Caco-2 (cell line): ENCODE measurements around the gene DRP2. TPM values are rescaled to one million over a fixed set of nuclear protein-coding genes. Genes with fewer than 3 reads are reported as not detected.

Experiments used
- BruUV-seq: library from RNA; stranded (reverse); fragments of 400-500 nt; replicated peaks from 2 replicates; lab custom pipeline; 2021; lab: Mats Ljungman, UMichigan
- CTCF ChIA-PET: fragments of 300-600 bp; sonication (Branson Sonifier 250); formaldehyde crosslinking; loops from one replicate; lab custom pipeline; 2022; ENCODE audit warnings: antibody characterized with exemption; lab: Charles Lee
- POLR2A ChIA-PET: fragments of 300-600 bp; sonication (Branson Sonifier 250); formaldehyde crosslinking; loops from one replicate; lab custom pipeline; 2022; ENCODE audit warnings: antibody characterized with exemption; lab: Charles Lee
- DNase-seq, 2 experiments: peaks; one replicate each; pipeline versions ENCODE4 v3.0.0 to v3.0.0-alpha.2; 2020 to 2022
- H3K27me3 ChIP-seq: replicated peaks from 2 replicates; pipeline ENCODE4 v1.6.0; 2011; ENCODE audit warnings: low read length; ENCODE audit not compliant: control insufficient read depth, insufficient read depth
- H3K36me3 ChIP-seq: 2 replicates; pipeline ENCODE4 v1.5.1; 2011; ENCODE audit warnings: low read length; ENCODE audit not compliant: control insufficient read depth, insufficient read depth
- H3K4me1 ChIP-seq: fragments of 250-450 bp; sonication (Bioruptor Pico); 2 replicates; pipeline ENCODE4 v1.5.1; 2020; ENCODE audit warnings: mild to moderate bottlenecking
- H3K4me3 ChIP-seq: 2 replicates; pipeline ENCODE4 v1.5.1; 2011; ENCODE audit warnings: low read depth, mild to moderate bottlenecking, control low read depth, low read length
- H3K9me3 ChIP-seq: fragments of 250-450 bp; sonication (Bioruptor Pico); 2 replicates; pipeline ENCODE4 v1.5.1; 2020; ENCODE audit warnings: mild to moderate bottlenecking, moderate library complexity
- H3K27ac Mint-ChIP-seq: one replicate; pipeline ENCODE4 v1.8.0; 2022; ENCODE audit warnings: mixed read lengths; ENCODE audit not compliant: unreplicated experiment
- H3K27me3 Mint-ChIP-seq: one replicate; pipeline ENCODE4 v1.8.0; 2022; ENCODE audit warnings: mixed read lengths; ENCODE audit not compliant: insufficient read depth, unreplicated experiment
- H3K36me3 Mint-ChIP-seq: one replicate; pipeline ENCODE4 v1.8.0; 2022; ENCODE audit warnings: mild to moderate bottlenecking, mixed read lengths; ENCODE audit not compliant: insufficient read depth, unreplicated experiment
- H3K4me1 Mint-ChIP-seq: one replicate; pipeline ENCODE4 v1.8.0; 2022; ENCODE audit warnings: low read depth, mixed read lengths; ENCODE audit not compliant: unreplicated experiment
- H3K4me3 Mint-ChIP-seq: one replicate; pipeline ENCODE4 v1.8.0; 2022; ENCODE audit warnings: mild to moderate bottlenecking, moderate library complexity, mixed read lengths; ENCODE audit not compliant: unreplicated experiment
- H3K9me3 Mint-ChIP-seq: one replicate; pipeline ENCODE4 v1.8.0; 2022; ENCODE audit warnings: mixed read lengths; ENCODE audit not compliant: unreplicated experiment
- CTCF ChIP-seq, 2 experiments: fragments of 200-600 bp in 1 of 2; IDR thresholded peaks; 1 replicate in 1 of 2; 2 replicates in 1 of 2; pipeline versions ENCODE4 v1.5.1 to v1.8.0; 2011 to 2022; ENCODE audit warnings: antibody characterized with exemption in 1 of 2, control low read depth in 1 of 2, inconsistent platforms in 1 of 2, low read depth in 1 of 2, low read length in 1 of 2, mild to moderate bottlenecking in 1 of 2, moderate library complexity in 1 of 2; ENCODE audit not compliant: insufficient read depth in 1 of 2, severe bottlenecking in 1 of 2, unreplicated experiment in 1 of 2
- intact Hi-C: fragments of 100-400 bp; cut with micrococcal nuclease; formaldehyde crosslinking; loops from one replicate; pipeline ENCODE4 v1.10.0; 2022; ENCODE audit not compliant: unreplicated experiment
- total RNA-seq: library from RNA; stranded (reverse); gene quantifications from 2 replicates; pipeline ENCODE4 v1.2.3, GENCODE V29; 2022

DRP2 gene
- total RNA-seq, 1 experiment from 2014 or later: 0.09 TPM

- no peaks in the 10 kb centered on the region for H3K27me3 ChIP-seq
- Mint-ChIP-seq H3K4me3 (no peak overlapping the region), H3K9me3 (no peaks in the 10 kb centered on the region), H3K36me3 (no peaks in the 10 kb centered on the region), H3K27ac (no peak overlapping the region), H3K4me1 (no peaks in the 10 kb centered on the region), H3K27me3 (no peaks in the 10 kb centered on the region)
- intact Hi-C loops: no loop called here
- no peak for TF ChIP-seq CTCF (IDR thresholded peaks at IDR 0.05; ENCODE audit: insufficient read depth in 1 of 2, low read depth in 1 of 2, low read length in 1 of 2, severe bottlenecking in 1 of 2, unreplicated experiment in 1 of 2)
- no peak overlapping the region for H3K4me3 ChIP-seq
- ChIA-PET POLR2A (no interaction called here), CTCF (no interaction called here)
- BruUV-seq: no TSS peak
- DNase-seq: no peak
- H3K36me3 ChIP-seq: no peaks in the 10 kb centered on the region
- H3K9me3 ChIP-seq: no peaks in the 10 kb centered on the region
- H3K4me1 ChIP-seq: no peaks in the 10 kb centered on the region
Measured at GRCh38 chrX:101258259-101258581, 38.6 kb downstream of the DRP2 start.

GRCh38 chrX:101260435-101260834, 40.8 kb downstream of the DRP2 start:
- CTCF ChIA-PET: no interaction called here
- H3K4me1 Mint-ChIP-seq: no peaks in the 10 kb centered on the region
- no peaks in the 10 kb centered on the region for H3K9me3 Mint-ChIP-seq
- Histone ChIP-seq H3K4me1 (no peaks in the 10 kb centered on the region), H3K27me3 (no peaks in the 10 kb centered on the region), H3K9me3 (no peaks in the 10 kb centered on the region), H3K4me3 (no peak overlapping the region), H3K36me3 (no peaks in the 10 kb centered on the region)
- TF ChIP-seq CTCF (IDR thresholded peaks at IDR 0.05; ENCODE audit: insufficient read depth in 1 of 2, low read depth in 1 of 2, low read length in 1 of 2, severe bottlenecking in 1 of 2, unreplicated experiment in 1 of 2): peak in 1 of 2 experiments; percentile 55
- H3K27me3 Mint-ChIP-seq: no peaks in the 10 kb centered on the region
- BruUV-seq: no TSS peak
- peak; percentile 34 to 35 for DNase-seq
- no peaks in the 10 kb centered on the region for H3K36me3 Mint-ChIP-seq
- intact Hi-C loops: loop anchor here (1.0 kb wide), 1 partner anchor 27 kb away; no protein-coding TSS in a partner anchor
- POLR2A ChIA-PET: no interaction called here
- H3K4me3 Mint-ChIP-seq: no peak overlapping the region
- H3K27ac Mint-ChIP-seq: no peak overlapping the region

DNA sequence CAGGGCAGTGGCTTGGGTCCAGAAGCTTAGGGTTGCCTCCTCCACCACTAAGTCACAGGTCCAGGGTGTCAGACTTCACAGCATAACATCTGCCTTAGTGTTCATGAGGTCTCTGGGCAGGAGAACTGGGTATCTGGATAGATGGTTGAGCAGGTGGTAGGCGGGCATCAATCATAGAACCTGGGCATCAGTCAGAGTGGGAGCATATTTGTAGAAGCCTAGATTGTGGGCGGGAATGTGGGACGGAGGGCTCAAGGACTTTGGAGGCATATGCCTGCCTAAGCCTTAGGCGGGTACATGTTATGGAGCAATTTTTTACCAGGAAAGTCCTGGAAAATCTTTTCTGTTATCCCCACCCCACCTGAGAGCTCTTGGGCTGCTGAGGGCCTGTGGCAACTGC, 43.0 kb downstream of the DRP2 start:
- Histone ChIP-seq H3K4me3 (no peak overlapping the region), H3K36me3 (no peaks in the 10 kb centered on the region), H3K9me3 (no peaks in the 10 kb centered on the region), H3K4me1 (no peaks in the 10 kb centered on the region), H3K27me3 (no peaks in the 10 kb centered on the region)
- no peak overlapping the region for H3K27ac Mint-ChIP-seq
- intact Hi-C loops: no loop called here
- no peaks in the 10 kb centered on the region for H3K4me1 Mint-ChIP-seq
- no peaks in the 10 kb centered on the region for H3K36me3 Mint-ChIP-seq
- CTCF ChIA-PET: interaction anchor here (0.6 kb wide), 1 partner anchor 494 kb away, joined by 3 read pairs; no protein-coding TSS in a partner anchor
- H3K27me3 Mint-ChIP-seq: no peaks in the 10 kb centered on the region
- no TSS peak for BruUV-seq
- no peak for DNase-seq
- POLR2A ChIA-PET: no interaction called here
- H3K9me3 Mint-ChIP-seq: no peaks in the 10 kb centered on the region
- H3K4me3 Mint-ChIP-seq: no peak overlapping the region
- TF ChIP-seq CTCF (IDR thresholded peaks at IDR 0.05; ENCODE audit: insufficient read depth in 1 of 2, low read depth in 1 of 2, low read length in 1 of 2, severe bottlenecking in 1 of 2, unreplicated experiment in 1 of 2): no peak
